ENCODE data around the gene CDKL4.

The CDKL4 gene

DNA sequence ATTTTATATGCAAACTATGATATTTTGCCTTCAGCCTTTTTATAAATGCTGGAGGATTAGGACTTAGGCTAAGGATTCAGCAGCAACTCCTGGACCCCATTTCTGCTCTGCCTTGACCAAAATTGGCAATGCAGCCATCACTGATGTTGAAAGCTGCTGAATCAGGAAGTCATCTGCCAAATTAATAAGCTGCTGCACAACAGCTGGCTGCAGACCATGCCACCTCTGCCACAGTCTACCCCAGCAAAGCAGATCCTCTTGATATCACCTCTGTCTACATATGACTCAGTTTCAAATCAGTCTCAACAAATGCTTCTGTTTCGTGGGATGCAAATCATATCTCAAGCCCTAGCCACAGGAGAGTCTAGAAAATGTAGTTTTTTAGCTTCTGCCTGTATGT lies 115.8 kb downstream of the CDKL4 start:
- TF ChIP-seq, protein P1, sequence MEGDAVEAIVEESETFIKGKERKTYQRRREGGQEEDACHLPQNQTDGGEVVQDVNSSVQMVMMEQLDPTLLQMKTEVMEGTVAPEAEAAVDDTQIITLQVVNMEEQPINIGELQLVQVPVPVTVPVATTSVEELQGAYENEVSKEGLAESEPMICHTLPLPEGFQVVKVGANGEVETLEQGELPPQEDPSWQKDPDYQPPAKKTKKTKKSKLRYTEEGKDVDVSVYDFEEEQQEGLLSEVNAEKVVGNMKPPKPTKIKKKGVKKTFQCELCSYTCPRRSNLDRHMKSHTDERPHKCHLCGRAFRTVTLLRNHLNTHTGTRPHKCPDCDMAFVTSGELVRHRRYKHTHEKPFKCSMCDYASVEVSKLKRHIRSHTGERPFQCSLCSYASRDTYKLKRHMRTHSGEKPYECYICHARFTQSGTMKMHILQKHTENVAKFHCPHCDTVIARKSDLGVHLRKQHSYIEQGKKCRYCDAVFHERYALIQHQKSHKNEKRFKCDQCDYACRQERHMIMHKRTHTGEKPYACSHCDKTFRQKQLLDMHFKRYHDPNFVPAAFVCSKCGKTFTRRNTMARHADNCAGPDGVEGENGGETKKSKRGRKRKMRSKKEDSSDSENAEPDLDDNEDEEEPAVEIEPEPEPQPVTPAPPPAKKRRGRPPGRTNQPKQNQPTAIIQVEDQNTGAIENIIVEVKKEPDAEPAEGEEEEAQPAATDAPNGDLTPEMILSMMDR (conservative IDR thresholded peaks at IDR 0.05): no peak
- H3K27ac ChIP-seq: no peak overlapping the region

Measured in VCaP (cell line).